ENCODE measurements around the gene RASA3.

The RASA3 gene

DNA sequence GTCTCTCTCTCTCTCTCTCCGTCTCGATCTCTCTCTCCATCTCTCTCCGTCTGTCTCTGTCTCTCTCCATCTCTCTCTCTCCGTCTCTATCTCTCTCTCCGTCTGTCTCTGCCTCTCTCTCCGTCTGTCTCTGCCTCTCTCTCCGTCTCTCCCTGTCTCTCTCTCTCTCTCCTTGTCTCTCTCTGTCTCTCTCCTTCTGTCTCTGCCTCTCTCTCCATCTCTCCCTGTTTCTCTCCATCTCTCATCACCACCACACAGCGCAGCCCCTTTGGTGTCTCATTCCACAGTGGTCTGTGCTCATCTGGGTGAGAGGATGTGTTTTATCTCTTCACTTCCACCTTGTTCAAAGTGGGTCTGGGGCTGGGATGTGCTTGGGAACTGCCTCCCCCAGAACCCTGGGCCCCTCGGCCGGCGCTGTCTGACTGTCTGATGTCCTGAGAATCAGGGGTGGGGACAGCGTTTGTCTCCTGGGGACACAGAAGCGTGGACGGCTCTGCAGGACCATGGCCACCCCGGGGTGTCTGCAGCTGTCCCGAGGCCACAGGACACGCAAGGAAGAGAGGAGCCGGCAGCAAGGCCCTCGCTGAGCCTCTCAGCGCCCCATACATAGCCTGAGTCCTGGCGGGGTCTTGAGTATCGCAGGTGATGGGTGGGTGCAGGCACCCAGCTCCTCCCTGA lies 118.3 kb downstream of the RASA3 start:
- peaks cover 32 to 54% of the 10 kb centered on the region in 2 donors for H3K36me3 ChIP-seq (ENCODE audit: control insufficient read depth in 2 of 2, insufficient read depth in 2 of 2, low read length in 2 of 2)
- no peak overlapping the region for H3K4me3 ChIP-seq (ENCODE audit: low read length in 2 of 2)
- H3K27me3 ChIP-seq (ENCODE audit: control insufficient read depth in 1 of 2, insufficient read depth in 2 of 2, low read length in 2 of 2), result no peaks in the 10 kb centered on the region
- H3K9me3 ChIP-seq (ENCODE audit: control insufficient read depth in 2 of 2, low read length in 2 of 2), result no peaks in the 10 kb centered on the region
- no peak overlapping the region for H3K9ac ChIP-seq (ENCODE audit: low read length in 2 of 2)
- peaks cover 2% of the 10 kb centered on the region for H3K4me1 ChIP-seq (ENCODE audit: control insufficient read depth, insufficient read depth, low read length)
- no peak overlapping the region for H3K27ac ChIP-seq (ENCODE audit: low read length)

DNA sequence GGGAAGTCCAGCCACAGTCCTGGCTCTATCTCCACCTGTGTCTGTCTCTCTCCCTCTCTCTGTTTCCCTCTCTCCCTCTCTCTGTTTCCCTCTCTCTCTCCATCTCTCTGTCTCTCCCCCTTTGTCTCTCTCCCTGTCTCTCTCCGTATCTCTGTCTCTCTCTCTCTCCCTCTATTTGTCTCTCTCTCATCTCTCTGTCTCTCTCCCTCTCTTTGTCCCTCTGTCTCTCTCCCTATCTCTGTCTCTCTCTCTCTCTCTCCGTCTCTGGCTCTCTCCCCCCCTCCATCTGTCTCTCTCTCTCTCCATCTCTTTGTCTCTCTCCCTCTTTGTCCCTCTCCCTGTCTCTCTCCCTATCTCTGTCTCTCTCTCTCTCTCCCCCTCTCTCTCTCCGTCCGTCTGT lies 119.1 kb downstream of the RASA3 start:
- Histone ChIP-seq H3K36me3 (ENCODE audit: control insufficient read depth in 2 of 2, insufficient read depth in 2 of 2, low read length in 2 of 2) (peaks cover 28 to 58% of the 10 kb centered on the region in 2 donors), H3K27ac (ENCODE audit: low read length) (no peak overlapping the region), H3K27me3 (ENCODE audit: control insufficient read depth in 1 of 2, insufficient read depth in 2 of 2, low read length in 2 of 2) (no peaks in the 10 kb centered on the region), H3K9ac (ENCODE audit: low read length in 2 of 2) (no peak overlapping the region), H3K9me3 (ENCODE audit: control insufficient read depth in 2 of 2, low read length in 2 of 2) (no peaks in the 10 kb centered on the region), H3K4me1 (ENCODE audit: control insufficient read depth, insufficient read depth, low read length) (peaks cover 2% of the 10 kb centered on the region), H3K4me3 (ENCODE audit: low read length in 2 of 2) (no peak overlapping the region)

DNA sequence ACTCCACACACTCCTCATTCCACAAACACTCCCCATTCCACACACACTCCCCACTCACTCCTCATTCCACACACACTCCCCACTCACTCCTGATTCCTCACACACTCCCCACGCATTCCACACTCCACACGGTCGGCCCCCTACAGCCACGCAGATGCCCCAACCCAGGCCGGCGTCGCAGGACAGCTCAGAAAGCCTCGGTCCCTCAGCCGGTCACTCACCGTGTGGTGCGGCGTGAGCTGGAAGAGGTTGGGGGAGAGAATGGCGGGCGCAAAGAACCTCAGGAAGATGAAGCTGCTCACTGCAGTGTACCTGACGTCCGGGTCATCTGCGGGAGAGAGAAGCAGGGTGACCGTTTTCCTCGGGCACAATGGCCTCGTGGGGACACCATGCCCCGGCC lies 119.5 kb downstream of the RASA3 start:
- Histone ChIP-seq H3K27ac (ENCODE audit: low read length) (no peak overlapping the region), H3K9ac (ENCODE audit: low read length in 2 of 2) (no peak overlapping the region), H3K27me3 (ENCODE audit: control insufficient read depth in 1 of 2, insufficient read depth in 2 of 2, low read length in 2 of 2) (no peaks in the 10 kb centered on the region), H3K36me3 (ENCODE audit: control insufficient read depth in 2 of 2, insufficient read depth in 2 of 2, low read length in 2 of 2) (peaks cover 28 to 58% of the 10 kb centered on the region in 2 donors), H3K9me3 (ENCODE audit: control insufficient read depth in 2 of 2, low read length in 2 of 2) (no peaks in the 10 kb centered on the region), H3K4me1 (ENCODE audit: control insufficient read depth, insufficient read depth, low read length) (peaks cover 2% of the 10 kb centered on the region), H3K4me3 (ENCODE audit: low read length in 2 of 2) (no peak overlapping the region)

DNA sequence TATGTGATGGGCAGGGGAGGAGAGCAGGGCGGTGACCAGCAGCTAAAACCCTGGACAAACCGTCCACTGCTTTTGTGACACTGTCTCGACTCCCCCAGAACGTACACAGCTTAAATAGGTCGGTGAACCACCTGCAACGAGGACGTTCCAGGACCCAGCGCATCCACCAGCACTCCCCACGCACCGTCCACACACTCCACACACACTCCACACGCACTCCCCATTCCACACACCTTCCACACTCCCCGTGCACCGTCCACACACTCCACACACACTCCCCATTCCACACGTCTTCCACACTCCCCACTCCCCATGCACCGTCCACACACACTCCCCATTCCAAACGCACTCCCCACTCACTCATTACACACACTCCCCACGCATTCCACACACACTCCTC lies 120.3 kb downstream of the RASA3 start:
- Histone ChIP-seq H3K27me3 (ENCODE audit: control insufficient read depth in 1 of 2, insufficient read depth in 2 of 2, low read length in 2 of 2) (no peaks in the 10 kb centered on the region), H3K9ac (ENCODE audit: low read length in 2 of 2) (no peak overlapping the region), H3K4me3 (ENCODE audit: low read length in 2 of 2) (no peak overlapping the region), H3K36me3 (ENCODE audit: control insufficient read depth in 2 of 2, insufficient read depth in 2 of 2, low read length in 2 of 2) (peaks cover 28 to 55% of the 10 kb centered on the region in 2 donors), H3K4me1 (ENCODE audit: control insufficient read depth, insufficient read depth, low read length) (peaks cover 2% of the 10 kb centered on the region), H3K9me3 (ENCODE audit: control insufficient read depth in 2 of 2, low read length in 2 of 2) (no peaks in the 10 kb centered on the region), H3K27ac (ENCODE audit: low read length) (no peak overlapping the region)

DNA sequence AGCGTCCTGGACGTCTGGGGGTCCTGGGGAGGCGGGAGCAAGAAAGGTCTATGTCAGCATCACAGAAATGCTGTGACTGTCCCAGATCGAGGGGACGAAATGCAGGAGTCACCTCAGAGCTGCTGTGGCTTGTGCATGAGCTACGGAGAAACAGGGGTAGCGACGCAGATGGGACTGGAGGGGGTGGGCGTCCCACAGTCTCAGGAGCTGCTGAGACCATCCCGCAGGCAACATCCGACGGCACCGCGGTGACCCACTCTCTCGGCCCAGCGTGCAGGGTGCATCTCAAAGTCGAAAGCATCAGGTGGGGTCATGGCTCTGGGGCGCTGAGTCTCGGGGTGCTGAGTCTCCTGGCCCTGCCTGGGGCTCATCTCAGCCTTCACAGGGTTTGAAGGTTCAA lies 121.2 kb downstream of the RASA3 start:
- Histone ChIP-seq H3K4me3 (ENCODE audit: low read length in 2 of 2) (no peak overlapping the region), H3K27ac (ENCODE audit: low read length) (no peak overlapping the region), H3K9ac (ENCODE audit: low read length in 2 of 2) (no peak overlapping the region), H3K9me3 (ENCODE audit: control insufficient read depth in 2 of 2, low read length in 2 of 2) (no peaks in the 10 kb centered on the region), H3K4me1 (ENCODE audit: control insufficient read depth, insufficient read depth, low read length) (peaks cover 2% of the 10 kb centered on the region), H3K27me3 (ENCODE audit: control insufficient read depth in 1 of 2, insufficient read depth in 2 of 2, low read length in 2 of 2) (no peaks in the 10 kb centered on the region), H3K36me3 (ENCODE audit: control insufficient read depth in 2 of 2, insufficient read depth in 2 of 2, low read length in 2 of 2) (peaks cover 27 to 48% of the 10 kb centered on the region in 2 donors)

DNA sequence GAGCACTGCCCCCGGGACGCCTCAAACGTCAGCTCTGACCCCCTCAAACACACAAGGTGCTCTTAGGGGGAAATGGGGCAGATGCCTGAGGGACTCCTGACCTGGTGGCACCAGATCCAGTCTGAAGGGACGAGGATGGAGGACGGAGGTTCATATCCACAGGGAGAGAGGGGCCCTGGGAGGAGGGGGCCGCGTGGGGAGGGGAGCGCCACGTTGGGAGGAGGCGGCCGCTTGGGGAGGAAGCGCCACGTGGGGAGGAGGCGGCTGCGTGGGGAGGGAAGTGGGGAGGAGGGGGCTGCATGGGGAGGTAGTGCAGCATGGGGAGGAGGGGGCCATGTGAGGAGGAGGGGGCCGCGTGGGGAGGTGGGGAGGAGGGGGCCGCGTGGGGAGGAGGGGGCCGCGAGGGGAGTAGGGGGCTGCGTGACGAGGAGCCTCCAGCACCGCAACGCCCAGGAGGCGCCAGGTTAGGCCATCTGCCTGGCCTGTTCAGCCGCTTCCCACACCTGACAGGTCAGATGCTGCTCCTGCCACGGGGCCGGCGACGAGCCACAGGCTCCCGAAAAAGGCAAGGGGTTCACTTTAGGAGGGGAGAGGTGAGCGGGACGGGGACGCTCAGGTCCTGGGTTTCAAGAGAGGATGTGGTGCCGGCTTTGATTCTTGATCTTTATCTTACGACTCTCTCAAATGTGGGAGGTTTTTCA lies 121.9 kb downstream of the RASA3 start:
- no peaks in the 10 kb centered on the region for H3K4me1 ChIP-seq (ENCODE audit: control insufficient read depth, insufficient read depth, low read length)
- H3K27ac ChIP-seq (ENCODE audit: low read length), result no peak overlapping the region
- no peaks in the 10 kb centered on the region for H3K9me3 ChIP-seq (ENCODE audit: control insufficient read depth in 2 of 2, low read length in 2 of 2)
- peaks cover 23 to 43% of the 10 kb centered on the region in 2 donors for H3K36me3 ChIP-seq (ENCODE audit: control insufficient read depth in 2 of 2, insufficient read depth in 2 of 2, low read length in 2 of 2)
- H3K27me3 ChIP-seq (ENCODE audit: control insufficient read depth in 1 of 2, insufficient read depth in 2 of 2, low read length in 2 of 2), result no peaks in the 10 kb centered on the region
- no peak overlapping the region for H3K9ac ChIP-seq (ENCODE audit: low read length in 2 of 2)
- H3K4me3 ChIP-seq (ENCODE audit: low read length in 2 of 2), result no peak overlapping the region

GRCh38 chr13:114009590-114010400 lies 122.6 kb downstream of the RASA3 start:
- no peaks in the 10 kb centered on the region for H3K9me3 ChIP-seq (ENCODE audit: control insufficient read depth in 2 of 2, low read length in 2 of 2)
- no peaks in the 10 kb centered on the region for H3K27me3 ChIP-seq (ENCODE audit: control insufficient read depth in 1 of 2, insufficient read depth in 2 of 2, low read length in 2 of 2)
- H3K36me3 ChIP-seq (ENCODE audit: control insufficient read depth in 2 of 2, insufficient read depth in 2 of 2, low read length in 2 of 2), result peaks cover 25 to 39% of the 10 kb centered on the region in 2 donors
- no peak overlapping the region for H3K4me3 ChIP-seq (ENCODE audit: low read length in 2 of 2)
- no peaks in the 10 kb centered on the region for H3K4me1 ChIP-seq (ENCODE audit: control insufficient read depth, insufficient read depth, low read length)
- no peak overlapping the region for H3K9ac ChIP-seq (ENCODE audit: low read length in 2 of 2)
- H3K27ac ChIP-seq (ENCODE audit: low read length), result no peak overlapping the region

- H3K27me3 ChIP-seq (ENCODE audit: control insufficient read depth in 1 of 2, insufficient read depth in 2 of 2, low read length in 2 of 2), result no peaks in the 10 kb centered on the region
- H3K36me3 ChIP-seq (ENCODE audit: control insufficient read depth in 2 of 2, insufficient read depth in 2 of 2, low read length in 2 of 2), result peaks cover 25 to 34% of the 10 kb centered on the region in 2 donors
- H3K9me3 ChIP-seq (ENCODE audit: control insufficient read depth in 2 of 2, low read length in 2 of 2), result no peaks in the 10 kb centered on the region
- H3K27ac ChIP-seq (ENCODE audit: low read length), result no peak overlapping the region
- no peak overlapping the region for H3K9ac ChIP-seq (ENCODE audit: low read length in 2 of 2)
- no peak overlapping the region for H3K4me3 ChIP-seq (ENCODE audit: low read length in 2 of 2)
- no peaks in the 10 kb centered on the region for H3K4me1 ChIP-seq (ENCODE audit: control insufficient read depth, insufficient read depth, low read length)
Measured at GRCh38 chr13:114008964-114009589, 123.3 kb downstream of the RASA3 start.

- no peak overlapping the region for H3K9ac ChIP-seq (ENCODE audit: low read length in 2 of 2)
- no peaks in the 10 kb centered on the region for H3K4me1 ChIP-seq (ENCODE audit: control insufficient read depth, insufficient read depth, low read length)
- H3K27me3 ChIP-seq (ENCODE audit: control insufficient read depth in 1 of 2, insufficient read depth in 2 of 2, low read length in 2 of 2), result no peaks in the 10 kb centered on the region
- H3K4me3 ChIP-seq (ENCODE audit: low read length in 2 of 2), result no peak overlapping the region
- no peak overlapping the region for H3K27ac ChIP-seq (ENCODE audit: low read length)
- peaks cover 25 to 31% of the 10 kb centered on the region in 2 donors for H3K36me3 ChIP-seq (ENCODE audit: control insufficient read depth in 2 of 2, insufficient read depth in 2 of 2, low read length in 2 of 2)
- H3K9me3 ChIP-seq (ENCODE audit: control insufficient read depth in 2 of 2, low read length in 2 of 2), result no peaks in the 10 kb centered on the region
Measured at GRCh38 chr13:114007566-114007965, 124.9 kb downstream of the RASA3 start.

DNA sequence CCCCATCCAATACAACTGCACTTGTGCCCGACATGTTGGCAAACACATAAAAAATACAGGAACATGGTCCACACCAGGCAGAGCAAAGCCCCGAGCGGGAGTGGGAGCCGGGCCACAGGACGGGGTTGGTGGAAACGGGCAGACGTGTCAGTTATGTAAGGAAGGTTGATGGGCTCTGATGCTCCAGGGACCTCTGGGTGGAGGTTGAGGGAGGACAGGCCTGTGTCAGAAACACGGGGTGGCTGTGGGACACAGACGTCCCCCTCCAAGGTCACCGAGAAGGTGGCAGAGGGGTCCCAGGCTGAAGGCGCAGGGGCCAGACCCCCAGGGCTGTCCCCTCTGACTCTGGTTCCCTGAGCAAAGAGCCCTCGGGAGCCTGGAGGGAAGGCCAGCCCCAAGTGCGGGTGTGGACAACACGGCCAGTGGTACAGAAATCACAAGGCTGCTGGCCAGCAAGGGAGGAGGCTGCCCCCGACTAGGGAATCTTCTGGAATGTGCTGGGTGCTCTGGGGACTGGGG lies 127.2 kb downstream of the RASA3 start:
- Histone ChIP-seq H3K27me3 (ENCODE audit: control insufficient read depth in 1 of 2, insufficient read depth in 2 of 2, low read length in 2 of 2) (no peaks in the 10 kb centered on the region), H3K4me3 (ENCODE audit: low read length in 2 of 2) (no peak overlapping the region), H3K9me3 (ENCODE audit: control insufficient read depth in 2 of 2, low read length in 2 of 2) (no peaks in the 10 kb centered on the region), H3K4me1 (ENCODE audit: control insufficient read depth, insufficient read depth, low read length) (no peaks in the 10 kb centered on the region), H3K9ac (ENCODE audit: low read length in 2 of 2) (no peak overlapping the region), H3K27ac (ENCODE audit: low read length) (no peak overlapping the region), H3K36me3 (ENCODE audit: control insufficient read depth in 2 of 2, insufficient read depth in 2 of 2, low read length in 2 of 2) (peaks cover 16 to 19% of the 10 kb centered on the region in 2 donors)

All from stomach smooth muscle (tissue), 2 donors.